ENCODE results near the gene KCNJ16.

Gene KCNJ16

GRCh38 chr17:70098030-70098429 lies 23.0 kb downstream of the KCNJ16 start:
- TF ChIP-seq, protein P1, sequence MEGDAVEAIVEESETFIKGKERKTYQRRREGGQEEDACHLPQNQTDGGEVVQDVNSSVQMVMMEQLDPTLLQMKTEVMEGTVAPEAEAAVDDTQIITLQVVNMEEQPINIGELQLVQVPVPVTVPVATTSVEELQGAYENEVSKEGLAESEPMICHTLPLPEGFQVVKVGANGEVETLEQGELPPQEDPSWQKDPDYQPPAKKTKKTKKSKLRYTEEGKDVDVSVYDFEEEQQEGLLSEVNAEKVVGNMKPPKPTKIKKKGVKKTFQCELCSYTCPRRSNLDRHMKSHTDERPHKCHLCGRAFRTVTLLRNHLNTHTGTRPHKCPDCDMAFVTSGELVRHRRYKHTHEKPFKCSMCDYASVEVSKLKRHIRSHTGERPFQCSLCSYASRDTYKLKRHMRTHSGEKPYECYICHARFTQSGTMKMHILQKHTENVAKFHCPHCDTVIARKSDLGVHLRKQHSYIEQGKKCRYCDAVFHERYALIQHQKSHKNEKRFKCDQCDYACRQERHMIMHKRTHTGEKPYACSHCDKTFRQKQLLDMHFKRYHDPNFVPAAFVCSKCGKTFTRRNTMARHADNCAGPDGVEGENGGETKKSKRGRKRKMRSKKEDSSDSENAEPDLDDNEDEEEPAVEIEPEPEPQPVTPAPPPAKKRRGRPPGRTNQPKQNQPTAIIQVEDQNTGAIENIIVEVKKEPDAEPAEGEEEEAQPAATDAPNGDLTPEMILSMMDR (IDR thresholded peaks at IDR 0.05; ENCODE audit: extremely low read depth, missing control alignments): no peak
- no peak for DNase-seq (ENCODE audit: low spot score)

DNA sequence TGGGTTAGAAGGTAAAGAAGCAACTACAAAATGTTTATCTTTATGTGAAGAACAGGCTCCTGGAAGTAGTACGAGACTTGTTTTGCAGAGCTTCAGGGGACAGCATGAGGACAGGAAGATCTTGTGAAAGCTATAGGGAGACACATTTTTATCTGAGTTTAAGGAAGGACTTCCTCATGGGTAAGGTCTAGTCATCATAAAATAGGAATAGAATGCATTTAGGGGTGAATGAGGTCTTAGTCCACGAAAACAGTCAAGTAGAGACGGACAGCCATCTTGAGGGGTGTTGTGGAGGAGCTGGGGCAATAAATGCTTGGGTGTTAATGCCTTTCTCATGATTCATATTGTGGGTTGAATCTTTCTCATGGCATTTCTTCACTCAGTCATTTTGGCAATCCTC lies 24.3 kb downstream of the KCNJ16 start:
- DNase-seq (ENCODE audit: low spot score): no peak
- TF ChIP-seq, protein P1 (IDR thresholded peaks at IDR 0.05; ENCODE audit: extremely low read depth, missing control alignments): no peak

GRCh38 chr17:70099884-70100283 lies 24.9 kb downstream of the KCNJ16 start:
- TF ChIP-seq, protein P1 (IDR thresholded peaks at IDR 0.05; ENCODE audit: extremely low read depth, missing control alignments): no peak
- DNase-seq (ENCODE audit: low spot score): no peak

DNA sequence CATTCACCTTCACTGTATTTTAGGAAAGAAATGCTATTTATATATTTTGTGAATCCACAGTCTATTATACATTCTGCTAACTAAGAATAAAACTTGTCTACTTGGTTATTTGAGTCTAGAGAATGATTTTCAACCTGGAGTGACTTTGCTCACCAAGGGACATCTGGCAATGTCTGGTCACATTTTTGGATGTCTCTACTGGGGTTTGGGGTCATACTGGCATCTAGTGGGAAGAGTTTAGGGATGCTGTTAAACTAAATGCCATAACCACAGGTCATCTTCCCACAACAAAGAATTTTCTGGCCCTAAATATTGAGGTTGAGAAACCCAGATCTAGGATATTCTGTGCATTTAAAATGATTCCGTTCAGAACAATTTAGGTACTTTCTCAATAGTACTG lies 26.0 kb downstream of the KCNJ16 start:
- TF ChIP-seq, protein P1 (IDR thresholded peaks at IDR 0.05; ENCODE audit: extremely low read depth, missing control alignments): no peak
- no peak for DNase-seq (ENCODE audit: low spot score)

- TF ChIP-seq, protein P1 (IDR thresholded peaks at IDR 0.05; ENCODE audit: extremely low read depth, missing control alignments): no peak
- no peak for DNase-seq (ENCODE audit: low spot score)
Observed at GRCh38 chr17:70102531-70102930, 27.5 kb downstream of the KCNJ16 start.

- TF ChIP-seq, protein P1 (IDR thresholded peaks at IDR 0.05; ENCODE audit: extremely low read depth, missing control alignments): no peak
- no peak for DNase-seq (ENCODE audit: low spot score)
Observed at GRCh38 chr17:70104791-70105523, 29.9 kb downstream of the KCNJ16 start.

DNA sequence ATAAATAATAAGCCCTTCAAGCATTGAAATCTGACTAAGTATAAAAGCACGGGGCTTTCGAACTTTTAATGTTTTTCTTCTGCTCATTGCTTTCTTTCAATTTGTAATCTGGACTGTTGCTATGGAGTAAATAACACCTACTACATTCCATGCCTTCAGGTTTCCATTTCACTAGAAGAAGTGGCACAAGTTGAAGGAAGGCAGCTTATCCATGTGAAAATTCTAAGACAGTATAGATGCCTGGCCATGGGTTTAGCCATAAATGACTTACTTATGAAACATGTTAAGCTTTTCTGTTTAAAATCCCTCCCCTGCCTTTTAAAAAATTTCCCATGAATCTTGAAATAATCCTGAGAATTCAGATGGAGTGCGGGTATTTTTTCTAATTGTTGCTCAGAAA lies 30.6 kb downstream of the KCNJ16 start:
- no peak for DNase-seq (ENCODE audit: low spot score)
- TF ChIP-seq, protein P1 (IDR thresholded peaks at IDR 0.05; ENCODE audit: extremely low read depth, missing control alignments): no peak
